Sigmoid colon (tissue), 7 donors: ENCODE measurements around the gene TRIP13. TPM values are rescaled to one million over a fixed set of nuclear protein-coding genes. Genes with fewer than 3 reads are reported as not detected.

Source experiments
- DNase-seq: peaks from one replicate; pipeline ENCODE4 v3.0.0-alpha.2; 2019
- H3K27ac ChIP-seq, 4 donors: fragments of 200-600 bp; sonication (generic); one replicate each; pipeline ENCODE4 v1.5.1; 2016 to 2019; ENCODE audit warnings: mild to moderate bottlenecking in 1 of 4
- H3K27me3 ChIP-seq, 3 donors: fragments of 200-600 bp; sonication (generic); one replicate each; pipeline ENCODE4 v1.5.1; 2019; ENCODE audit warnings: mild to moderate bottlenecking in 1 of 3
- H3K36me3 ChIP-seq, 4 donors: fragments of 200-600 bp; sonication (generic); one replicate each; pipeline ENCODE4 v1.5.1; 2016 to 2019
- H3K4me1 ChIP-seq, 4 donors: fragments of 200-600 bp; sonication (generic); one replicate each; pipeline ENCODE4 v1.5.1; 2017 to 2019
- H3K4me3 ChIP-seq, 4 donors: fragments of 200-600 bp; sonication (generic); one replicate each; pipeline ENCODE4 v1.5.1; 2017 to 2019; ENCODE audit warnings: mild to moderate bottlenecking in 2 of 4, moderate library complexity in 1 of 4
- H3K9me3 ChIP-seq, 4 donors: fragments of 200-600 bp in 3 of 4; sonication (generic) in 3 of 4; one replicate each; pipeline versions ENCODE4 v1.5.1 to v1.6.1; 2013 to 2019
- EP300 ChIP-seq, 4 donors: sonication (generic); formaldehyde crosslinking; IDR thresholded peaks; one replicate each; pipeline ENCODE4 v1.6.1; 2017; ENCODE audit warnings: antibody characterized with exemption in 4 of 4
- POLR2A ChIP-seq, 2 donors: fragments of 450-650 bp; IDR thresholded peaks; one replicate each; pipeline ENCODE4 v1.6.1; 2016; ENCODE audit warnings: antibody characterized with exemption in 2 of 2, mild to moderate bottlenecking in 2 of 2, moderate library complexity in 2 of 2
- POLR2AphosphoS5 ChIP-seq, 4 donors: sonication (generic); formaldehyde crosslinking; IDR thresholded peaks; one replicate each; pipeline ENCODE4 v1.6.1; 2017; ENCODE audit warnings: antibody characterized with exemption in 4 of 4
- WGBS, 2 donors: extraction: QIAGEN DNeasy Blood & Tissue Kit; methylation state at CpG; one replicate each; pipeline ENCODE4 v1.1.7; 2013; 5-methylcytosine and 5-hydroxymethylcytosine counted together
- intact Hi-C: fragments of 100-400 bp; cut with DNase I; formaldehyde crosslinking; loops from one replicate; pipeline ENCODE4 v1.15.1; 2023
- polyA plus RNA-seq, 3 donors: library from polyadenylated mRNA; stranded (reverse); fragments of 200-250 nt; gene quantifications; one replicate each; pipeline ENCODE4 v1.2.3, GENCODE V29; 2013
- total RNA-seq, 4 donors: library from RNA; depleted of rRNA; stranded (reverse); fragments of >200 nt; gene quantifications; one replicate each; pipeline ENCODE4 v1.1.0, GENCODE V29; 2016
- TF ChIP-seq, protein P1 (sequence below), 4 experiments: fragments of 450-650 bp in 3 of 4; fragments of 200-600 bp in 1 of 4; IDR thresholded peaks; one replicate each; pipeline ENCODE4 v1.5.1; 2016 to 2019; ENCODE audit warnings: antibody characterized with exemption in 4 of 4, mild to moderate bottlenecking in 3 of 4, moderate library complexity in 2 of 4
- donor health status: healthy with polysubstance abuse.
- donor health status: Bipolar disorder and iron deficiency.
- donor health status: healthy.

Gene TRIP13
- total and polyA plus RNA-seq, 7 donors = 0.16 to 7.7 (median 1.0) TPM; not detected in 1

DNA sequence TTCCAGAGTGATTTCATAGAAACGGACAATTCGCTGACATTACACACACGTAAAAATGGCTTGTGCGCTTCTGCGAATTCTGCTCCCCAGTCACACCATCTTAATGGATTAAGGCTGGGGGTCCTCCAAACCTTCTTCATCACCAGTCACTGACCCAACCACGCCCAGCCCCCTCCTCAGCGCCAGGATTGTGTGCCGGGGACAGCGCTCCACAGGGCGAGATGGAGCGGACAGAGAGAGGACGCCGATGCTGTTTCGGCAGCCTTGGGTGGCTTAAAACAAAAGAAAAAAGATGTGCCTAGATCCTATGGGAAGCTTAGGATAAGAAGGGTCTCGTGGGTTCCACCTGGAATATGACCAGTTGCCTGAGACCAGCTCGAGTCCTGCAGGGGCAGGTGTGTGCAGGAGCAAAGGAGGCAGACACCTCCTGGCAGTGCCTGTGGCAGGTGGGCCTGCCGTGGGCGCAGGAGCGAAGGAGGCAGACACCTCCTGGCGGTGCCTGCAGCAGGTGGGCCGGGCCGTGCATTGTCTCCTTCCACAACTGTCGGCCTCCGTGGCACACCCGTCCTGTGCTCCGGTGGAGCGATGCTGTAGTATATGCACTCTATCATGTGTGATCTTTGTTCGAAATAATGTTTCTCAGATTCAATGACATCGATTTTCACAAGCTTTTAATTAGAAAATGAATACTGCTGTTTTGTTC is 20.9 kb upstream of the TRIP13 start:
- Histone ChIP-seq H3K9me3 (no peaks in the 10 kb centered on the region), H3K27ac (no peak overlapping the region), H3K4me1 (no peaks in the 10 kb centered on the region), H3K27me3 (no peaks in the 10 kb centered on the region), H3K4me3 (no peak overlapping the region), H3K36me3 (peaks cover 6 to 99% (median 69%) of the 10 kb centered on the region in 4 donors)
- intact Hi-C loops = no loop called here
- no peak for DNase-seq
- TF ChIP-seq POLR2AphosphoS5 (IDR thresholded peaks at IDR 0.05) = no peak
- TF ChIP-seq, protein P1, sequence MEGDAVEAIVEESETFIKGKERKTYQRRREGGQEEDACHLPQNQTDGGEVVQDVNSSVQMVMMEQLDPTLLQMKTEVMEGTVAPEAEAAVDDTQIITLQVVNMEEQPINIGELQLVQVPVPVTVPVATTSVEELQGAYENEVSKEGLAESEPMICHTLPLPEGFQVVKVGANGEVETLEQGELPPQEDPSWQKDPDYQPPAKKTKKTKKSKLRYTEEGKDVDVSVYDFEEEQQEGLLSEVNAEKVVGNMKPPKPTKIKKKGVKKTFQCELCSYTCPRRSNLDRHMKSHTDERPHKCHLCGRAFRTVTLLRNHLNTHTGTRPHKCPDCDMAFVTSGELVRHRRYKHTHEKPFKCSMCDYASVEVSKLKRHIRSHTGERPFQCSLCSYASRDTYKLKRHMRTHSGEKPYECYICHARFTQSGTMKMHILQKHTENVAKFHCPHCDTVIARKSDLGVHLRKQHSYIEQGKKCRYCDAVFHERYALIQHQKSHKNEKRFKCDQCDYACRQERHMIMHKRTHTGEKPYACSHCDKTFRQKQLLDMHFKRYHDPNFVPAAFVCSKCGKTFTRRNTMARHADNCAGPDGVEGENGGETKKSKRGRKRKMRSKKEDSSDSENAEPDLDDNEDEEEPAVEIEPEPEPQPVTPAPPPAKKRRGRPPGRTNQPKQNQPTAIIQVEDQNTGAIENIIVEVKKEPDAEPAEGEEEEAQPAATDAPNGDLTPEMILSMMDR (IDR thresholded peaks at IDR 0.05) = no peak
- no peak for TF ChIP-seq EP300 (IDR thresholded peaks at IDR 0.05)
- TF ChIP-seq POLR2A (IDR thresholded peaks at IDR 0.05) = no peak
- WGBS, 2 donors = 96 to 97% methylated on average over 29 of the region's 29 CpGs

DNA sequence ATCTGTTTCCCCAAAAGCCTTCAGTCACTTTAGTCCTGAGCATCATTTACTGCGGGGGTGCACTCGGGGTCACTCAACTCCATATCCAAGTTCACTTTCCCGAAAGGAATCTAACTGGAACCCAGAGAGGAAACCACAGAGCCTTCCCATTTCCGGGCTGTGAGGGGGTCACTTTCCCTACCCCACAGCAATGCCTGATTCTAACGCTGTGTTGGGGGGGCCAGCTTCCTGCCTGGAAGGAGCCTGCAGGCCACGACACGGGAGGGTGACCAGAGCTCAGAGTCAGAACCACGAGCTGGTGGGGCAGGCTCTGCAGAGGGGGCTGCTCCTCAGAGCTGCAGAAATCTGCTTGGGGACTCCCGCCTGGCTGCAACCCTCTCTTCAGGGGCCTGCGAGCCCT is 20.4 kb upstream of the TRIP13 start:
- intact Hi-C loops = no loop called here
- DNase-seq = no peak
- no peak for TF ChIP-seq EP300 (IDR thresholded peaks at IDR 0.05)
- WGBS, 2 donors = 88 to 94% methylated on average over 10 of the region's 10 CpGs
- Histone ChIP-seq H3K9me3 (no peaks in the 10 kb centered on the region), H3K27me3 (no peaks in the 10 kb centered on the region), H3K27ac (no peak overlapping the region), H3K4me3 (no peak overlapping the region), H3K36me3 (peaks cover 6 to 99% (median 71%) of the 10 kb centered on the region in 4 donors), H3K4me1 (no peaks in the 10 kb centered on the region)

DNA sequence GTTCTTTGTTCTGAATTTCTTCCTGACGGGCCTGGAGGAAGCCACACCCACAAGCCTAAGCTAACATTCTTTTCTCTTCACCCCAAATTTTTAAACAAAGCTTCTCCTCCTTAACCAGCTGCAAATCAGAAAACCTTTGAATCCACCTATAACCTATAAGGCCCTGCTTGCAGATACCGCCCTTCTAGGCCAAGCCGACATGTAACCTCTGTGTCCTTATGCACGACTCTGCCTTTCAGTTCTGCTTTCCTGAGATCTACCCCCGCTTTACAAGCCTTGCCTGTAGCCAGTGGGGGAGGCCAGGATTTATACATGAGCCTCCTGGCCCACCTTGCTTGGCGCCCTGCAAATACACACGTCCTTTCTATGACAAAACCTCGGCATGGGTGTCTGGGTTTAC is 19.4 kb upstream of the TRIP13 start:
- TF ChIP-seq, protein P1 (IDR thresholded peaks at IDR 0.05) = no peak
- H3K27ac ChIP-seq = no peak overlapping the region
- DNase-seq = no peak

DNA sequence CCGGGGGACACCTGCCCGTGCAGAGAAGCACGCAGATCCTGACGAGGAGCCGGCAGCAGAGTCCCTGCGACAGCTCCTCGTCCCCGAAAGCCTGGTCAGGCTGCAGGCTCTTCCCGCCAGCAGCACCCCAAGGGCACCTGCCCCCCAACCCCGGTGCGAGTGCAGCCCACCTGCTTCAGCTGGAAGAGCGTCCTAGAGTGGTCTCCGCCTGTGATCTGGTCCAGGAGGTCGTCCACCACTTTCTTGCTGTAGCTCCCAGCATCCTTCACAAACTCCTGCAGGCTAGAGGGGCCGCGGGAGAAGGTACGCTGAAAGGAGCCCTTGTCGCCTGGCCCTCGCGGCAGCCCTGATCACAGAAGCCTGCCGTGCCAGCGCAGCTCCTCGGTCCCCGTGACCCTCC is 16.8 kb upstream of the TRIP13 start:
- H3K4me3 ChIP-seq = no peak overlapping the region
- H3K4me1 ChIP-seq = no peaks in the 10 kb centered on the region
- WGBS, 2 donors = 96 to 98% methylated on average over 24 of the region's 24 CpGs
- peaks cover 9 to 79% (median 50%) of the 10 kb centered on the region in 4 donors for H3K36me3 ChIP-seq
- DNase-seq = no peak
- no peak overlapping the region for H3K27ac ChIP-seq
- TF ChIP-seq EP300 (IDR thresholded peaks at IDR 0.05) (no peak), POLR2A (IDR thresholded peaks at IDR 0.05) (no peak), POLR2AphosphoS5 (IDR thresholded peaks at IDR 0.05) (no peak)
- TF ChIP-seq, protein P1 (IDR thresholded peaks at IDR 0.05) = no peak
- H3K27me3 ChIP-seq = no peaks in the 10 kb centered on the region
- H3K9me3 ChIP-seq = no peaks in the 10 kb centered on the region
- intact Hi-C loops = no loop called here

More for the DNA sequence above, 19.4 kb upstream of the TRIP13 start:
- Histone ChIP-seq H3K27me3 (no peaks in the 10 kb centered on the region), H3K4me1 (no peaks in the 10 kb centered on the region), H3K4me3 (no peak overlapping the region), H3K9me3 (no peaks in the 10 kb centered on the region), H3K36me3 (peaks cover 12 to 99% (median 71%) of the 10 kb centered on the region in 4 donors)
- intact Hi-C loops = no loop called here
- 80 to 86% methylated on average over 8 of the region's 8 CpGs for WGBS, 2 donors

DNA sequence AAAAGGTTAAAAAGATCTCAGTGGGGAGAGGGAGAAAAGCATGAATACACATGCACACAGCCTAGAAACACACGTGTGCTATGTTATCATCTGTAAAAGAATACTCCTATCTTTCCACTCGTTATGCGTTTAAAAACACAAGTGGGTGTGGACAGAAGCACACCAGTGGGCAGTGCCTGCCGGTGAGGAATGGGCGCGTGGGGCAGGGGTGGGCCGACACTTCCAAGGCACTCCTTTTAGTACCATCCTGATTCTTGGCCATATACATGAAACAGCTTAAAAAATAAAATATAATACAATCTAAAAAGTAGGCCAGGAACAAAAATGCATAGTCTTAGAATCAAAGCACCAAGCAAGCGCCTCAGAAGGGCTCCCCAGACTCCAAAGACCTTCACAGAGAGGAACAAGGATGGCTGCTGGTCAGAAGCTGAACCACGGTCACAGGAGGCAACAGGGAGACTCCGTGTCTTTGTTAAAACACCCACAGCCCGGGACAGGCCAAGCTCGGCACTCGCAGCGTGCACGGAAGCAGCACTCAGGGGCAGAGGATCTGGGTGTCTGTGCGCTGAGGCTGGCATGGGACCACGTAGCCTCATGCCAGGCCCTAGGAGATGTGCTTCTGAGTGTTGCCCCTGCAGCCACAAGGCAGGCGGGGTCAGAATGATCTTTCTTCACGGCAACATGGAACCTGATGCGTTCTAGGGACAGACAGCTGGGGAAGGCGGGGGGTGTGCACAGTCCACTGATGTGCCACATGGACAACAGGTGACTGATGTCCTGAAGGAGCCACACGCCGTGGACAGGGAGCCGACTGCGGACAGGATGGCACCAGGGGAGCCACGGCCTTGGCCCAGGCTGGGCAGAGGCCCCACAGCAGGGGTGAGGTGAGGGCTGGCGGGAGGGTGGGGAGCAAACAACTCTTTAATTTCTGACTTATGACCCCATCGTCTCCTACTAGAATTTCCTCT is 16.0 kb upstream of the TRIP13 start:
- Histone ChIP-seq H3K27ac (no peak overlapping the region), H3K9me3 (no peaks in the 10 kb centered on the region), H3K27me3 (no peaks in the 10 kb centered on the region), H3K36me3 (peaks cover 16 to 79% (median 50%) of the 10 kb centered on the region in 4 donors), H3K4me1 (no peaks in the 10 kb centered on the region), H3K4me3 (no peak overlapping the region)
- no peak for DNase-seq
- 94 to 95% methylated on average over 28 of the region's 28 CpGs for WGBS, 2 donors
- intact Hi-C loops = no loop called here
- TF ChIP-seq POLR2AphosphoS5 (IDR thresholded peaks at IDR 0.05) (no peak), EP300 (IDR thresholded peaks at IDR 0.05) (no peak)
- TF ChIP-seq, protein P1 (IDR thresholded peaks at IDR 0.05) = no peak
